Spinal cord (tissue), 10 donors: Measurements from ENCODE around the gene NPTN. TPM values are rescaled to one million over a fixed set of nuclear protein-coding genes. Genes with fewer than 3 reads are reported as not detected.
"Not testable (repeated sequence)": the region's sequence is repeated elsewhere in the genome, so short reads cannot be mapped to it uniquely, and the experiment has no call there.

Experiments
- DNase-seq, 6 donors: peaks; one replicate each; pipeline versions ENCODE4 v3.0.0 to v3.0.0-alpha.2; 2013 to 2015; ENCODE audit warnings: low spot score in 6 of 6, low read depth in 4 of 6
- H3K27ac ChIP-seq: one replicate; pipeline ENCODE4 v1.5.1; 2013; ENCODE audit warnings: low read depth, low read length, control low read depth
- H3K27me3 ChIP-seq: one replicate; pipeline ENCODE4 v1.6.1; 2013; ENCODE audit warnings: low read length; ENCODE audit not compliant: control insufficient read depth, insufficient read depth
- H3K36me3 ChIP-seq: one replicate; pipeline ENCODE4 v1.6.1; 2013; ENCODE audit warnings: low read length; ENCODE audit not compliant: control insufficient read depth, insufficient read depth
- H3K4me1 ChIP-seq: one replicate; pipeline ENCODE4 v1.6.1; 2013; ENCODE audit warnings: low read length; ENCODE audit not compliant: control insufficient read depth, insufficient read depth
- H3K4me3 ChIP-seq: one replicate; pipeline ENCODE4 v1.5.1; 2013; ENCODE audit warnings: low read depth, low read length, control low read depth
- H3K9me3 ChIP-seq: one replicate; pipeline ENCODE4 v1.6.1; 2013; ENCODE audit warnings: low read length; ENCODE audit not compliant: control insufficient read depth, insufficient read depth
- WGBS: methylation state at CpG from one replicate; pipeline ENCODE4 v1.1.5; 2013; ENCODE audit warnings: missing lambda C conversion rate; ENCODE audit not compliant: insufficient coverage; 5-methylcytosine and 5-hydroxymethylcytosine counted together
- polyA plus RNA-seq, 2 donors: library from polyadenylated mRNA; unstranded; fragments of 120-200 nt; gene quantifications; one replicate each; pipeline ENCODE4 v1.2.1, GENCODE V29; 2013; ENCODE audit not compliant: insufficient read length in 2 of 2
- total RNA-seq, 2 donors: library from RNA; depleted of rRNA in 1 of 2; stranded (reverse); fragments of 120-200 nt in 1 of 2; fragments of >200 nt in 1 of 2; gene quantifications; one replicate each; pipeline versions ENCODE4 v1.2.3 to v1.2.4, GENCODE V29; 2013 to 2014
- donor health status: healthy.

The NPTN gene
- total and polyA plus RNA-seq, 4 donors = 138 to 235 (median 208) TPM

GRCh38 chr15:73677146-73677607 is 44.0 kb upstream of the NPTN start:
- no peaks in the 10 kb centered on the region for H3K36me3 ChIP-seq
- peak in 3 of 6 donors; percentile 40 to 85 (median 72) for DNase-seq
- no peak overlapping the region for H3K4me3 ChIP-seq
- H3K27me3 ChIP-seq = no peaks in the 10 kb centered on the region
- no peaks in the 10 kb centered on the region for H3K9me3 ChIP-seq
- no peaks in the 10 kb centered on the region for H3K4me1 ChIP-seq
- WGBS = 63% methylated on average over 5 of the region's 5 CpGs
- no peak overlapping the region for H3K27ac ChIP-seq

GRCh38 chr15:73674587-73674986 is 41.4 kb upstream of the NPTN start:
- no peak for DNase-seq
- Histone ChIP-seq H3K36me3 (no peaks in the 10 kb centered on the region), H3K4me3 (no peak overlapping the region), H3K9me3 (no peaks in the 10 kb centered on the region), H3K27me3 (no peaks in the 10 kb centered on the region), H3K27ac (no peak overlapping the region), H3K4me1 (no peaks in the 10 kb centered on the region)
- 100% methylated on average over 1 of the region's 1 CpG for WGBS

GRCh38 chr15:73660455-73660854 is 27.3 kb upstream of the NPTN start:
- Histone ChIP-seq H3K36me3 (no peaks in the 10 kb centered on the region), H3K9me3 (no peaks in the 10 kb centered on the region), H3K27me3 (no peaks in the 10 kb centered on the region), H3K27ac (no peak overlapping the region), H3K4me3 (no peak overlapping the region), H3K4me1 (no peaks in the 10 kb centered on the region)
- no peak for DNase-seq

- Histone ChIP-seq H3K27ac (no peak overlapping the region), H3K36me3 (no peaks in the 10 kb centered on the region), H3K4me1 (no peaks in the 10 kb centered on the region), H3K4me3 (no peak overlapping the region), H3K9me3 (no peaks in the 10 kb centered on the region), H3K27me3 (no peaks in the 10 kb centered on the region)
- DNase-seq = no peak
- WGBS = no CpG with 5 or more reads among the region's 1 CpG
These were observed 25.5 kb upstream of the NPTN start for GRCh38 chr15:73658645-73659044.

GRCh38 chr15:73655724-73656123 is 22.5 kb upstream of the NPTN start:
- Histone ChIP-seq H3K27ac (no peak overlapping the region), H3K9me3 (no peaks in the 10 kb centered on the region), H3K4me1 (no peaks in the 10 kb centered on the region), H3K4me3 (no peak overlapping the region), H3K27me3 (no peaks in the 10 kb centered on the region), H3K36me3 (no peaks in the 10 kb centered on the region)
- no peak for DNase-seq
- WGBS = no CpG with 5 or more reads among the region's 2 CpGs

- Histone ChIP-seq H3K27me3 (no peaks in the 10 kb centered on the region), H3K36me3 (no peaks in the 10 kb centered on the region), H3K4me1 (no peaks in the 10 kb centered on the region), H3K27ac (no peak overlapping the region), H3K4me3 (no peak overlapping the region), H3K9me3 (no peaks in the 10 kb centered on the region)
- DNase-seq = no peak
- no CpG with 5 or more reads among the region's 3 CpGs for WGBS
These were observed 21.5 kb upstream of the NPTN start for GRCh38 chr15:73654659-73655058.

GRCh38 chr15:73650416-73651126 is 17.4 kb upstream of the NPTN start:
- 89% methylated on average over 3 of the region's 3 CpGs for WGBS
- no peaks in the 10 kb centered on the region for H3K27me3 ChIP-seq

GRCh38 chr15:73648014-73648295 is 14.8 kb upstream of the NPTN start:
- H3K4me1 ChIP-seq = no peaks in the 10 kb centered on the region
- no peaks in the 10 kb centered on the region for H3K27me3 ChIP-seq
- no peak overlapping the region for H3K27ac ChIP-seq
- WGBS = 100% methylated on average over 1 of the region's 2 CpGs
- H3K4me3 ChIP-seq = no peak overlapping the region
- no peak for DNase-seq
- H3K9me3 ChIP-seq = no peaks in the 10 kb centered on the region
- no peaks in the 10 kb centered on the region for H3K36me3 ChIP-seq

More at GRCh38 chr15:73650416-73651126, 17.4 kb upstream of the NPTN start:
- Histone ChIP-seq H3K4me3 (no peak overlapping the region), H3K27ac (no peak overlapping the region), H3K9me3 (no peaks in the 10 kb centered on the region), H3K36me3 (no peaks in the 10 kb centered on the region), H3K4me1 (no peaks in the 10 kb centered on the region)
- no peak for DNase-seq

GRCh38 chr15:73647259-73648013 is 14.2 kb upstream of the NPTN start:
- peak in 1 of 6 donors; percentile 4 for DNase-seq
- H3K27me3 ChIP-seq = no peaks in the 10 kb centered on the region
- no peaks in the 10 kb centered on the region for H3K36me3 ChIP-seq
- 63% methylated on average over 2 of the region's 6 CpGs for WGBS
- H3K4me3 ChIP-seq = no peak overlapping the region
- no peaks in the 10 kb centered on the region for H3K9me3 ChIP-seq
- H3K4me1 ChIP-seq = no peaks in the 10 kb centered on the region
- no peak overlapping the region for H3K27ac ChIP-seq

GRCh38 chr15:73639464-73639863 is 6.3 kb upstream of the NPTN start:
- WGBS = no CpG with 5 or more reads among the region's 5 CpGs
- not testable (repeated sequence) for DNase-seq

More at GRCh38 chr15:73639464-73639863, 6.3 kb upstream of the NPTN start:
- not testable (repeated sequence) for H3K9me3 ChIP-seq, H3K27me3 ChIP-seq, H3K36me3 ChIP-seq, H3K27ac ChIP-seq, H3K4me1 ChIP-seq, H3K4me3 ChIP-seq
